ENCODE measurements around the gene ETV3. TPM values are rescaled to one million over a fixed set of nuclear protein-coding genes. Genes with fewer than 3 reads are reported as not detected.

Gene ETV3
- total RNA-seq, 2 donors from 2014 or later, result 9.0 to 12.0 TPM

DNA sequence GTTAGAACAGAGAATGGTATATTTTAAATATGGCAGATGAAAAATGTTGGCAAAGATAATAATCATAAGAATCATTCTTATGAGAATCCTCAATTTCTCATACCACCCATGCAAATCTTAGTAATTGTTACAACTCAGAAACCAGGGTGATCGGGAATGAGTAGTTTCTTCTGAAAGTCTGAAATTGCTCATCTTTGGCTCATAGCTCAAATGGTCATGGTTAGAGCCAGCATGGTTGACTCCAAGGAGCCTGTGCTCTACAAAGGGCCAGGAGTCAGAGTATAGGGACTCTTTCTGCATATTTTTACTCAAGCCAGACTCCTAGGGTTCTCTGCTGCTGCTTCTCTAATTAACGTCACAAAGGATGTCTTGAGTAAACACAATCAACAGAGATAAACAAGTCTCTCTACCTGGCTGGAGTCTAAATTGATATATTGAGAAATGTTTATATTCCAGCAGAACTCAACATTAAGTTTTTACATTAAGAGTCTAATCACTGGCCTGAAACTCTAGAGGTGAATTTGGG, 1.9 kb upstream of the ETV3 start:
- H3K27me3 ChIP-seq, result no peaks in the 10 kb centered on the region
- H3K4me3 ChIP-seq, result no peak overlapping the region
- TF ChIP-seq, protein P1, sequence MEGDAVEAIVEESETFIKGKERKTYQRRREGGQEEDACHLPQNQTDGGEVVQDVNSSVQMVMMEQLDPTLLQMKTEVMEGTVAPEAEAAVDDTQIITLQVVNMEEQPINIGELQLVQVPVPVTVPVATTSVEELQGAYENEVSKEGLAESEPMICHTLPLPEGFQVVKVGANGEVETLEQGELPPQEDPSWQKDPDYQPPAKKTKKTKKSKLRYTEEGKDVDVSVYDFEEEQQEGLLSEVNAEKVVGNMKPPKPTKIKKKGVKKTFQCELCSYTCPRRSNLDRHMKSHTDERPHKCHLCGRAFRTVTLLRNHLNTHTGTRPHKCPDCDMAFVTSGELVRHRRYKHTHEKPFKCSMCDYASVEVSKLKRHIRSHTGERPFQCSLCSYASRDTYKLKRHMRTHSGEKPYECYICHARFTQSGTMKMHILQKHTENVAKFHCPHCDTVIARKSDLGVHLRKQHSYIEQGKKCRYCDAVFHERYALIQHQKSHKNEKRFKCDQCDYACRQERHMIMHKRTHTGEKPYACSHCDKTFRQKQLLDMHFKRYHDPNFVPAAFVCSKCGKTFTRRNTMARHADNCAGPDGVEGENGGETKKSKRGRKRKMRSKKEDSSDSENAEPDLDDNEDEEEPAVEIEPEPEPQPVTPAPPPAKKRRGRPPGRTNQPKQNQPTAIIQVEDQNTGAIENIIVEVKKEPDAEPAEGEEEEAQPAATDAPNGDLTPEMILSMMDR (IDR thresholded peaks at IDR 0.05), result no peak
- no peaks in the 10 kb centered on the region for H3K9me3 ChIP-seq
- peaks cover 9% of the 10 kb centered on the region for H3K36me3 ChIP-seq
- DNase-seq (ENCODE audit: low spot score), result no peak
- peaks cover 0 to 26% of the 10 kb centered on the region in 2 donors for H3K4me1 ChIP-seq
- H3K27ac ChIP-seq, result no peak overlapping the region

DNA sequence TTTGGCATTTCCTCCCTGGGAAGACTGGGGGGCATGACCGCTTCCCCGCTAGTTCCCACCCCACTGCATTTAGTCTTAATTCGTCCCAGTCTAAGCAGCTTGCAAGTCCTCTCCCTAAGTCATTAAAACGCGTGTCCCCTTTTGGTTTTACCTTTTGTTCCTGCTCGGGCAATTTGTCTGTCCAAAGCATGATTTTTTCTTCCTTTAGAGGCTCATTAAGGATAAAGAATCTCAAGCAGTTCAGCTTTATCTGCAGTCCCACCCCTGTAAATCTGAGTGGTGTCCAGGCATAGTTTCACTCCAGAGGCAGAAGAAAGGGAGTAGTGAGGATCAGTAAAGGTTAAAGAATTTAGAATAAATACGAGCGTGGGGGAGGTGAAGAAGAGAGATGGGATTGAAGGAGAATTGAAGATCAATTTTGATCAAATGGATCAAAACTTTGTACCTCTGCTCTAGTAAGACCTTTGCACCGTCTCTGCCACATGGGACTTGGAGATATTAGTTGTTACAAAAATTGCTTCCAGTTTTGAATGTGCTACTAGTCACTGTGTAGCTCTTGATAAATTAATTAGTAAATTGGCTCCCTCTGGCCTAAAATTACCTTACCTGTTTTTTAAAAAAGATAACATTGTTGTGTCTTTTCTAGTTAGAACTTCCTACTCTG, 989 bp upstream of the ETV3 start:
- Histone ChIP-seq H3K36me3 (peaks cover 18% of the 10 kb centered on the region), H3K9me3 (no peaks in the 10 kb centered on the region), H3K27ac (peak overlapping the region; percentile 98), H3K27me3 (no peaks in the 10 kb centered on the region), H3K4me1 (peaks cover 0 to 26% of the 10 kb centered on the region in 2 donors), H3K4me3 (peak overlapping the region; percentile 97 to 98)
- DNase-seq (ENCODE audit: low spot score), result no peak
- TF ChIP-seq, protein P1 (IDR thresholded peaks at IDR 0.05), result no peak

DNA sequence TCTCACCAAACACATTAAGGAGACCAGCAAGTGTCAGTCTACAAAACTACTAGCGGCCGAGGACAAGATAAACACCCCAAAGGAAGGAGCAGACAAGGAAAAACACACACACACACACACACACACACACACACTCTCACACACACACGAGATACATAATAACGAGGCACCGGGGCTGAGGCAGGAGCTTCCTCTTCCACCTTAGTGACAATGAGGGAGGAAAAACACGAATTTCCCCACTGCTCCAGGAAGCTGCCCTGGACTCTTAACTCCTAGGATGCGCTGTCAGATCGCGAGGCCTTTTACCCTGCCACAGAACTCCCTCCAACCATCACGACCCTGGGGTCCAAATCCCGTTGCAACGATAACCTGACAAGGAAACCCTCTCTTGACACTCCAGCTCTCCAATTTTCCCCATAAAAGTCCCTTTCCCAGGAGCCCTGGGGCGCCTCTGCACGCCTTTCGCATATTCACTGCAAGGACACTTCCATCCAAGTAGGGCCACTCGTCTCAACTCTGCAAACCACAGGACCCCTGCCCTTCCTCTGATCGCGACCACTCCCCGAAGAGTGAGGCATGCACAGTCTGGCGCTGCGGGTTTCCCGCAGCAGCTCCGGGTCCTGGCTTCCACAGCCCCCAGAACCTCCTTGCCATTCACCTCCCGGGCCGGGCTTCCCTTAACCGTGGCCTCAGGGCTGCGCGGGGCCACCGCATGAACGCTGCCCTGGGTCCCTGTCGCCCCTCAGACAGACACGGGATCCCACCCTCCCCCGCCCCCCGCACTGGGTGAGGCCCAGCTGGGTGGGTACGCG, 581 bp downstream of the ETV3 start:
- no peak for DNase-seq (ENCODE audit: low spot score)
- peak overlapping the region; percentile 98 for H3K27ac ChIP-seq
- no peaks in the 10 kb centered on the region for H3K9me3 ChIP-seq
- TF ChIP-seq, protein P1 (IDR thresholded peaks at IDR 0.05), result no peak
- no peaks in the 10 kb centered on the region for H3K27me3 ChIP-seq
- H3K4me1 ChIP-seq, result peaks cover 0 to 31% of the 10 kb centered on the region in 2 donors
- peaks cover 33% of the 10 kb centered on the region for H3K36me3 ChIP-seq
- peak overlapping the region; percentile 97 to 98 for H3K4me3 ChIP-seq

DNA sequence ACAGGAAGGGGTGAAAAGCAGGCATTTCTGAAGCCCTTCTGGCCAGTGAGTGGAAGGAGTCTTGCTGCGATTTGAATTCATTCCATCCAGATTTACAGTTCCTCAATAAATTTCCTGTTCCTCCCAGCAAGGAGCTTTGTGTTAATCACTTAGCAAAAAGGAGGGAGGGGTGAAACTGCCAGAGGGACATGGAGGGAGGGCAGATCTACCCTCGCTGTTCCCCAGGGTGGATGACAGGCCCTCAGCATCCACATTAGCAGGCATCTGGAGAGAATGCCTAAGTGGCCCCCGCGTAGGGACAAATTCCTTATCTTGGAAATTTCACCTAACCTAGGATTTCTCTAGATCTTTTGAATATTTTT, 1.2 kb downstream of the ETV3 start:
- Histone ChIP-seq H3K27me3 (no peaks in the 10 kb centered on the region), H3K9me3 (no peaks in the 10 kb centered on the region), H3K27ac (peak overlapping the region in 1 of 2 donors; percentile 98), H3K4me1 (peaks cover 0 to 33% of the 10 kb centered on the region in 2 donors), H3K4me3 (peak overlapping the region; percentile 97 to 98), H3K36me3 (peaks cover 38% of the 10 kb centered on the region)
- DNase-seq (ENCODE audit: low spot score), result no peak
- TF ChIP-seq, protein P1 (IDR thresholded peaks at IDR 0.05), result no peak

DNA sequence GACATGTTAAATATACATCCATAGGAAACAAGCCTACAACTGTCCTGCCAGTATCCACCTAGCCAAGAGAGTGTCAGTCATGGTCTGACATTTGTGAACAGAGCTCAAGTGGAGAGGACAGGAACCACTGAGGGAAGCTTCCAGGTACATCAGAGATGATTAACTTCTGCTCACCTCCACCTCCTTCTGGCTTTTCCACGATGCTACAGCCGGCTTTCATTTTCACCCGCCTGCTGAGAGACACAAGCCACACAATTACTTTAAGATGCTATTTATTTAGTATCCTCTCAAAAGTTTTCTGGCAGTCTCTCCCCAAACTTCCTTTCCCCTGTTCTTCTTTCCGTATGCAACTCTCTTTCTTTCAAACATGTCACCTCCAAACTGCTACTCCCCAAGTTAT, 2.1 kb downstream of the ETV3 start:
- Histone ChIP-seq H3K4me1 (peaks cover 0 to 33% of the 10 kb centered on the region in 2 donors), H3K27me3 (no peaks in the 10 kb centered on the region), H3K36me3 (peaks cover 47% of the 10 kb centered on the region), H3K27ac (no peak overlapping the region), H3K4me3 (no peak overlapping the region), H3K9me3 (no peaks in the 10 kb centered on the region)
- TF ChIP-seq, protein P1 (IDR thresholded peaks at IDR 0.05), result no peak
- no peak for DNase-seq (ENCODE audit: low spot score)

All from right atrium auricular region (tissue), 2 donors.